ENCODE results near the gene MMP14. TPM values are rescaled to one million over a fixed set of nuclear protein-coding genes. Genes with fewer than 3 reads are reported as not detected.

Gene MMP14
- total and polyA plus RNA-seq, 4 donors: 60.5 to 262 (median 78.0) TPM

Small RNA genes lying within 50 kb of the gene (small RNA-seq; reads per million reads assigned to genes)
- gene RF00019 (ENCODE audit: low replicate concordance): not detected

Other genes starting within 250 kb of the MMP14 start
- gene DAD1, start 247.4 kb upstream of the MMP14 start, total RNA-seq: 100 to 1,000 TPM; 198 to 299 TPM
- gene DAD1, start 247.4 kb upstream of the MMP14 start, polyA plus RNA-seq (ENCODE audit: insufficient read length in 2 of 2): 100 to 1,000 TPM; 189 to 201 TPM
- gene ABHD4, start 238.3 kb upstream of the MMP14 start, total RNA-seq: 10 to 100 TPM; 18.7 to 22.2 TPM
- gene ABHD4, start 238.3 kb upstream of the MMP14 start, polyA plus RNA-seq (ENCODE audit: insufficient read length in 2 of 2): 10 to 100 TPM; 73.6 to 75.1 TPM
- gene OR6J1, start 192.2 kb upstream of the MMP14 start, total RNA-seq: under 1 TPM in 1 of 2 donors, not detected in 1; 0.06 TPM
- gene OR6J1, start 192.2 kb upstream of the MMP14 start, polyA plus RNA-seq (ENCODE audit: insufficient read length in 2 of 2): under 1 TPM; 0.43 to 0.47 TPM
- 10 to 100 TPM; 45.9 to 98.7 TPM for gene OXA1L, start 69.9 kb upstream of the MMP14 start, total RNA-seq
- 10 to 100 TPM; 90.0 to 96.7 TPM for gene OXA1L, start 69.9 kb upstream of the MMP14 start, polyA plus RNA-seq (ENCODE audit: insufficient read length in 2 of 2)
- gene SLC7A7, start 21.1 kb upstream of the MMP14 start, total RNA-seq: 1 to 10 TPM; 8.5 to 8.8 TPM
- 10 to 100 TPM; 11.4 to 11.5 TPM for gene SLC7A7, start 21.1 kb upstream of the MMP14 start, polyA plus RNA-seq (ENCODE audit: insufficient read length in 2 of 2)
- 10 to 100 TPM; 21.1 to 66.6 TPM for gene MRPL52, start 6.7 kb upstream of the MMP14 start, total RNA-seq
- 100 to 1,000 TPM in 1 of 2 donors, 10 to 100 TPM in 1; 97.6 to 104 TPM for gene MRPL52, start 6.7 kb upstream of the MMP14 start, polyA plus RNA-seq (ENCODE audit: insufficient read length in 2 of 2)
- 10 to 100 TPM; 20.3 to 37.7 TPM for gene LRP10, start 35.2 kb downstream of the MMP14 start, total RNA-seq
- gene LRP10, start 35.2 kb downstream of the MMP14 start, polyA plus RNA-seq (ENCODE audit: insufficient read length in 2 of 2): 10 to 100 TPM; 54.6 to 57.1 TPM
- gene REM2, start 46.6 kb downstream of the MMP14 start, total RNA-seq: 1 to 10 TPM; 1.3 to 2.1 TPM
- gene REM2, start 46.6 kb downstream of the MMP14 start, polyA plus RNA-seq (ENCODE audit: insufficient read length in 2 of 2): 1 to 10 TPM; 8.2 to 8.9 TPM
- gene RBM23, start 82.6 kb downstream of the MMP14 start, total RNA-seq: 100 to 1,000 TPM; 127 to 145 TPM
- gene RBM23, start 82.6 kb downstream of the MMP14 start, polyA plus RNA-seq (ENCODE audit: insufficient read length in 2 of 2): 100 to 1,000 TPM; 111 to 126 TPM
- gene PRMT5, start 92.8 kb downstream of the MMP14 start, total RNA-seq: 10 to 100 TPM; 51.3 to 60.3 TPM
- gene PRMT5, start 92.8 kb downstream of the MMP14 start, polyA plus RNA-seq (ENCODE audit: insufficient read length in 2 of 2): 10 to 100 TPM; 83.5 to 88.8 TPM
- 10 to 100 TPM; 37.2 to 41.5 TPM for gene HAUS4, start 120.5 kb downstream of the MMP14 start, total RNA-seq
- 10 to 100 TPM; 31.7 to 40.7 TPM for gene HAUS4, start 120.5 kb downstream of the MMP14 start, polyA plus RNA-seq (ENCODE audit: insufficient read length in 2 of 2)
- 10 to 100 TPM; 11.1 to 27.7 TPM for gene AJUBA, start 146.0 kb downstream of the MMP14 start, total RNA-seq
- gene AJUBA, start 146.0 kb downstream of the MMP14 start, polyA plus RNA-seq (ENCODE audit: insufficient read length in 2 of 2): 10 to 100 TPM in 1 of 2 donors, 1 to 10 TPM in 1; 7.6 to 13.3 TPM
- 10 to 100 TPM in 1 of 2 donors, 1 to 10 TPM in 1; 3.8 to 11.7 TPM for gene C14orf93, start 173.6 kb downstream of the MMP14 start, total RNA-seq
- gene C14orf93, start 173.6 kb downstream of the MMP14 start, polyA plus RNA-seq (ENCODE audit: insufficient read length in 2 of 2): 10 to 100 TPM in 1 of 2 donors, 1 to 10 TPM in 1; 7.9 to 13.4 TPM
- gene PSMB5, start 198.3 kb downstream of the MMP14 start, total RNA-seq: 100 to 1,000 TPM; 132 to 149 TPM
- gene PSMB5, start 198.3 kb downstream of the MMP14 start, polyA plus RNA-seq (ENCODE audit: insufficient read length in 2 of 2): 100 to 1,000 TPM; 209 to 211 TPM
- gene PSMB11, start 205.6 kb downstream of the MMP14 start, total RNA-seq: not detected
- gene PSMB11, start 205.6 kb downstream of the MMP14 start, polyA plus RNA-seq (ENCODE audit: insufficient read length in 2 of 2): not detected
- 10 to 100 TPM in 1 of 2 donors, 1 to 10 TPM in 1; 9.6 to 17.1 TPM for gene CDH24, start 220.9 kb downstream of the MMP14 start, total RNA-seq
- gene CDH24, start 220.9 kb downstream of the MMP14 start, polyA plus RNA-seq (ENCODE audit: insufficient read length in 2 of 2): 10 to 100 TPM; 37.9 to 46.0 TPM

Measured in spinal cord (tissue), 4 donors.